Fibroblast of upper back skin (primary cell): ENCODE data around the gene SPATS2.
"Not testable (repeated sequence)": the region's sequence is repeated elsewhere in the genome, so short reads cannot be mapped to it uniquely, and the experiment has no call there.

Experiments used
- DNase-seq: peaks from one replicate; pipeline ENCODE4 v3.0.0-alpha.2; 2013

Gene SPATS2

DNA sequence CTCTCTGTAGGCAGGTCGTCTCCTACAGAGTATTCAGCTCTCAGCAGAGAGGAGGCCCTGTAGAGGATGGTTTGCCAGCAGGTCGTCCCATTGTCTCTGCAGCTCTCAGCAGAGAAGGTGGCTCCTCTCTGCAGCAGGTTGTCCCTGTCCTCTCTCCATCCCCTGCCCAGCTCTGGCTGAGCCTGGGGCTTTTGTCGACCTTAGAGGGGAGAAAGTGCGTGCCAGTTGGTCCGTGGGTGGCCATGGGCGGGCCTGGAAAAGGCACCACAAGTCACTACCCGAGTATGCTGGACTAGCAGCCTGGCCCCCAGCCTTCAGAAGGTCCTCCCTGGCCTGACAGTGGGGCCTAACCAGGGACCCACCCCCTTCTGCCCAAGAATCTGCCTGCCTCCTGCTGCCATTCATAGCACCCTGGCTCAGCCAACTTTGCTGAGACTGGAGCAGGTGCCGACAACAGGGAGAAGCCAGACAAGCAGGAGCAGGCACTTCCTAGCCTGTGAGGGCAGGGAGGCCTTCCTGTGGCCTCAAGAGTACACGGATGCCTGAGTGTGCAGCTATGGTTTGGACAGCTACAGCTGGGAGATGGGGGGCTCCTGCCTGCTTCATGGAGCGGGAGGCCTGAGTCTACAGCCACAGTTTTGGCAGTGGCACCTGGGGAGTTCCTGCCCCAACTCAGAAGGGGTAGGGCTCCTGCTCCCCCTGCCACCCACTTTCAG is 111.8 kb downstream of the SPATS2 start:
- DNase-seq: no peak

DNA sequence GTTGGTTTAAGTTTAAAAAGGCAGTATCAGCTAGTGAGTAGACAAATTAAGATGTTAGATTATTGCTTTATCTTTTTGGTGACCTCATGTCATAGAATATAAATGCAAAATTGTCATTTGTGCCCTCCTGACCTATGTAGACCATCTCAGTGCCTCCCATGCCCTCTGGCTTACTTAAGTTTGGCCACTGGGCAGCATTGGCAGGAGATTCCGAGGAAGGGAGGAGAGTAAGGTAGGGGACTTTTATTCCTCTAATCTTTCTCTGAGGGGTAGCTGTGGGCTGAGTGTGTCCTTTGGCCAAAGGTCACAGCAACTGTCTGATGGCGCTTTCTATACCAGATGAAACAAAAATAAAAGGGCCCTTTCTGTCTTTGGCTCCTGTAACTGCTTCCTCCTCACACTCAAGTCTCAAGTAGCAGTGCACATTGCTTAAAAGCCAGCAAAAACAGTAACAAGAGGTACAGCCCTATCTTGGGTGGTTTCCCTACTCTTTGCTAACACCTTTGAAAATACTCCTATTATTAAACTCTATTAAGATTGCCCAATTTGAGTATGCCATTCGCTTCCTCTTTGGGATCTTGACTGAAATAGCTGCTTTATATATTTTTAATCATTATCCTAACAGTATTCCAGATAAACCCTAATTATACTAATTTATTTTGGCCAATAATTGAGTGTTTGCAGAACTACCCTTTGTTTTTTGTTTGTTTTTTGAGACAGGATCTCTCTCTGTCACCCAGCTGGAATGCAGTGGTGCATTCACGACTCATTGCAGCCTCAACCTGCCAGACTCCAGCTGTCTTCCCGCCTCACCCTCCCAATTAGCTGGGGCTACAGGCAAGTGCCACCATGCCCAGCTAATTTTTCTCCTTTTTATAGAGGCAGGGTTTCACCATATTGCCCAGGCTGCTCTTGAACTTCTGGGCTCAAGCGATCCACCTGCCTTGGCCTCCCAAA is 115.1 kb downstream of the SPATS2 start:
- DNase-seq: no peak

DNA sequence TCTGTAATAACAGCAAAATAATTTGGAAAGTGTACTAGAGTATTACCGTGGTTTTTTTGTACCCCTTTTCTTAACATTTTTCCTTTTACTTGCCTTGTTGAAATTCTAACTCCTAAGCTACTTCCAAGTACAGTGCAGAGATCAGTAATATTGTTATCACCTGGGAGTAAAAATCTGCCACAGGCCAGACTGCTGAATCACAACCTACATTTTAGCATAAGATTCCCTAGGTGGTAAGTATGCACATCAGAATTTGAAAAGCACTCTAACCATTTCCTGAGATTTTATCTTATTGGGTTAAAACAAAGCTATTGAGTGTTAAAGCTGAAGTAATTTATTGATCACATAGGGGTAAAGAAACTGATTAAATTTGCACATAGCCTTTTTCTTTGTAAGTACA is 116.4 kb downstream of the SPATS2 start:
- peak; percentile 27 for DNase-seq

DNA sequence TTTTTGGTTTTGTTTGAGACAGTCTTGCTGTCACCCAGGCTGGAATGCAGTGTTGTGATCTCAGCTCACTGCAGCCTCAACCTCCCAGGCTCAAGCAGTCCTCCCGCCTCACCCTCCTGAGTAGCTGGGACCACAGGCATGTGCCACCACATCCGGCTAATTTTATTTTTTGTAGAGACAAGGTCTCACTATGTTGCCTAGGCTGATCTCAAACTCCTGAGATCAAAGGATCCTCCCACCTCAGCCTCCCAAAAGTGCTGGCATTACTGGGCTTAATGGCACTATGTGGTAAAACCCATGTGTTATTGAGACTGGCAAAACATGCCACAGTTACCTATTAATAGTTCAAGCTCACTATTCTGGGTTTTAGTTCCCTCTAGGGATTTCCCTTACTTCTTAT is 120.3 kb downstream of the SPATS2 start:
- no peak for DNase-seq

DNA sequence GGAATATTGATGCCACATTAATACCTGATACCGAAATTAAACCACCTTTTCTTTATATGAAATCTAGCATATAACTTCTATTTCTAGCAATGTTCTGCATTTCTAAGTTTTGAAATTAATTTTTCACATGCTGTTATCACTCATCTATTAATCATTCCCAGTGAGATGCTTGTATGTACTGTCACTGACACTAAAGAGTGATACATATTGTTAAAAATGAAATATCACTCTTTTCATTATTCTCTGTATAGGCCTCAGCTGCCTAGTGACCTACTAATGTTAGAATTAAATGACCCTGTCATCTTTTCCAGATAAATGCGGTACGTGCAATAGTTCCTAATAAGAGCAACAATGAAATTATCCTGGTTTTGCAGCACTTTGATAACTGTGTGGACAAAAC is 121.9 kb downstream of the SPATS2 start:
- no peak for DNase-seq

DNA sequence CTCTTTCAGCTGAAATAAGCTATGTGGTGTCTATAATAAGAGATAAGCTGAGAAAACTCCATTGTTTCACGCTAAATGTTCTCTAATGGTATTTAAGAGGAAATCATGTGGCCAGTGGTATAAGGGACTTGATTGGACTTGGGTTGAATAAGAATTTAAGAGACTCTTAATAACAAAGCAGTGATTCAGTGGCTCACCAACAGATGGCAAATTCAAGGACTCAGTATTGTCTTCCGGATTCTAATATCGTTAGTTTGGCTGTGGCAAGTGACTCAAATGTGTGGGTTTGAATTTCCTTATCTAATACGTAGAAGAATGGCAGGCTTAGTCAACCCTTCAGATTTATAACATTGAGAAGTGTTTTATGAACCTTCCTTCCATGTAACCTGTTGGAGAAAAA is 122.5 kb downstream of the SPATS2 start:
- peak; percentile 45 for DNase-seq

DNA sequence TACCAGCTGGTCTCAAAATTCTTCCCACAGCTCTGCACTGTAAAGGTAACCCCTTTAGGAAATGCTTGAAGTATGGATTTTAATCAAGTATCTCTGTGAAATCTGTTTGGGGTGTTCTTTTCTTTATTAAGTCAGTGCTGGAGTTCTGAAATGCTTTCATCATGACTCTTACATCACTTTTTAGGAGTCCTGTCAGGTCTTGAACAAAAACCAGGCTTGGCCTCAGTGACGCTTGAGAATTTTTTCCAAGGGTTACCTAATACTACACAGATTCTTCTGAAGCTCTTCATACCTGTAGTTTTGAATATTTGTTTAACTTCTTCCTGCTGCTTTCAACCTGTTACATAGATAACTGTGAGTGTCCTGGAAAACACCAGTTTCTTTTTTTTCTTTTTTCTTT is 124.6 kb downstream of the SPATS2 start:
- no peak for DNase-seq

DNA sequence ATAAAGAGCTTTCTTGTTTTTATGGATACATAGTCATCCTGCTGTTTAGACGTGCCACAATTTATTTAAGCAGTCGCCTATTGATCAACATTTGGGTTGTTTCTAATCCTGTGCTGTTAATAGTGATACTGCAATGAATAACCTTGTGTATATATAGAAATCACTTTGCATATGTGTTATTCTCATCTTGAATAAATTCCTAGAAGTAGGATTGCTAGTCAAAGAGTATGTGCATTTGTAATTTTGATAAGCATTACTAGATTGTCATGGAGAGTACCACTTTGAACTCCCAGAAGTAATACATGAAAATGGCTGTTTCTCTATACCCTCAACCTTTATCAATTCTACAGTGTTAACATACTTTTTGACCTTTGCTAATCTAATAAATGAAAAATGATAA is 126.6 kb downstream of the SPATS2 start:
- DNase-seq: no peak

DNA sequence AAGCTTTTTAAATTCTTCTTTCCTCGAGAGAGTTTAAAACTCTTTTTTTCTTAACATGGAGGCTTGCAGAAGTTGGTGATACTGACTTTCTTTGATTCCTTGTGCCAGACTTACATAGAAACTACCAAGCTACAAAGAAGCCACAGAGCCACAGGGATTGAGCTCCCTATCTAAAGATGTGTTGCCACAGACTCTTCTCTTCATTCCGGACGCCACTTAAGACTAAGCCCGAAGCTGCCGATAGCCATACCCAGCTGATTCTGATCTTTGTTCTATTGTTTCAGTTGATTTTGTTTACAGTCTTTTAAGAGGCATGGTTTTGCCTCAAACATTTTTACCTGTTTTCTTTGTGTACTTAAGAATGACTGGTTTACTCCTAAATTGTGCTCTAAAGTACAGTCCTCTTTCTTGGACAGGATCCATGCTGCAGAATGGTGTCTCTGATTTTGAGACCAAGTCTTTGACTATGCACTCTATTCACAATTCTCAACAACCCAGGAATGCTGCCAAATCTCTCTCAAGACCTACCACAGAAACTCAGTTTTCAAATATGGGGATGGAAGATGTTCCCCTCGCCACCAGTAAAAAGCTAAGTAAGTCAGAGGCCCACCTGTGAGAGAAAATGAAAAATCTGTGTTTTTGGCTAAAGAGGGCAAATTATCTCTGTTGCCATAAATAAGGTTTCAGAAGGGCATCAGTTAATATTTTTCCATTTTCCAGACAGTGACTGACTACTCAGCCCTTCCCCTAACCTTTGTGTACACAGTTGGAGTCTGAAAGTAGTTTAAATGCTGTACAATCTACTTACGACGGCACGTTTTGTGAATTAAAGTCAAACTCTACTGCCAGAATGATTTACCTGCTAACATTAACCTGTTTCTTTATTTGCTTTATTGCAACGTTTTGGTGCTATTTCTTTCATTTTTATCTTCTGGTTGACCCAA is 129.4 kb downstream of the SPATS2 start:
- DNase-seq: no peak

DNA sequence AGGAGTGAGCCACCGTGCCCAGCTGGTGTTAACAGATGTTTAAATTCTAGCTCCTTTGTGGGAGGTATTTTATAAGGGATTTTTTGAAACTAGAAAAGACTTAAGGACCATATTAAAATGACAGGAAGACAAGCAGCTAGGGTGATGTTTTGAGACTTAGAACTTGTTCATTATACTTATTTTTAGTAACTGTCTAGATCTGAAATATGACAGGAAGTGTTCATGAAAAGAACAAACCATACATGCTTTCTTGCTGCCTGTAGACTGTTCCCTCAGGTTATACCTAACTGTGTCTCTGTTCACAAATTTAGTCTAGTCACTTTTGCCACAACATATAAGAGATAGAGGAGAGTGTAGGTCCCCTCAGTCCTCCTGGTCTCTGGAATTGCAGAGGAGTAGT is 134.6 kb downstream of the SPATS2 start:
- no peak for DNase-seq

DNA sequence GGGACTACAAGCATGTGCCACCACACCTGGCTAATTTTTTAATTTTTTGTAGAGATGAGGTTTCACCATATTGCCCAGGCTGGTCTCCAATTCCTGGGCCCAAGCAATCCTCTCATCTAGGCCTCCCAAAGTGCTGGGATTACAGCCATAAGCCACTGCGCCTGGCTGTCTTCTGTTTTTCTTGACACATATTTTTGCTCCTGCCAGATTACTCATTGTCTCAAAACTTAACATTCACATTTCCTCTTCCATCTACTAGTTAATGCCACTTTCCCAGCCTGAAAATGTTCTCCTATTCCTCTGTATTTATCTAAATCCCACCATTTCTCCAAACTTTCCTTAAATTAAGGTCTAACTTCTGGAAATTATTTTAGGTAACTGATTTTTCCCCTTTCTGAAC is 135.3 kb downstream of the SPATS2 start:
- DNase-seq: no peak

DNA sequence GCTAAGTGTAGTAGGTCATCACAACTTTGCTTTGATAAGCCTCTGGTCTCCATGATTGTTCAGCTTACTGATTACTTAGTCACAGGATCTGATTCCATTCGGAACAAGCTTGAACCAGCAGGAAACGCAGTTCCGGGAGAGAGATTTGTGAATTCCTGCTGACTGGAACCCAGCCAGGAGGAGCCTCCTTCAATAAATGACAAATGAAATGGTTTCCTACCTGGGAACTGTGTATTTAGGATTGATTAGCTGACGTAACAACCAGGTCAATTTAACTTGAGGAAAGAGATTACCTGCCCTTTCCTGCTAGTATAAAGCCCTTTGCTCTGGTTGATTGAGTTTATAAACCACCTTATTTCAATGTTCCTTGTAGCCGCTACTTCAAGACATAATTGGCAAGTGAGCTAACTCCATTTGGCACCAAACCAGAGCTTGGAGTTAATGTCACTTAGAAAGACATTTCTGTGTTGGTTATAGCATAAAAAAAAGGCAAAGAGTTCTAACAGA is 136.5 kb downstream of the SPATS2 start:
- DNase-seq: peak; percentile 57

DNA sequence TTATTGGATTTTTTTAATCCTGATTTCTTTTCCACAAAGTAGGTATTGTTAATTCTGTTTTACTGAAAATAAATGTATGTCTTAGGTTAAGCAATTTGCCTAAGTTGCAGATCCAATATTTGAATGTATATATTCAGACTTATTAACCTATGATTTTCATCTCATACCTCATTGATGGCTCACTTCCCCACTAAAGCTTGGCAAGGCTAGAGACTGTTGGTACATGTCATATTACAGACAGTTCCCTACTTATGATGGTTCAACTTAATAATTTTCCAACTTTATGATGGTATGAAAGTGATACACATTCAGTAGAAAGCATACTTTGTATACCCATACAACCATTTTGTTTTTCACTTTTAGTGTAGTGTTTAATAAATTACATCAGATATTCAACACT is 138.4 kb downstream of the SPATS2 start:
- peak; percentile 57 for DNase-seq

DNA sequence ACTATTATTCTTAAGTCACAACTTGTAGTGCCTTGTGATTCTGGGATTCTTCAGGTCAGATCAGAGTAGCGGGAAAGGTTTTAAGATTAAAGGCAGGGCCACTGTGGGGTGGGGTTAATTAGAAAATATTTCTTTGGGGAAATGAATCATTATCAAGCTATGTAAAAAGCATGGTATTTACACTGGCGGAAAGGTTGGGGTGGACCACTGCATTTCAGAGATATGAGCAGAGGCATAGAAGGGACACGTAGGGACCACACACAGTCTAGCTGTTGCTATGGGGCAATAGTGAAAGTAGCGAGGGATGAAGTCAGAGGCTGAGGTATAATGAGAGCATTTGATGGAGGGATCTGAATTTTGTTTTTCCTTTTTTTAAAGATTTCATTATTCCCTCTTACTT is 139.9 kb downstream of the SPATS2 start:
- peak; percentile 95 for DNase-seq

DNA sequence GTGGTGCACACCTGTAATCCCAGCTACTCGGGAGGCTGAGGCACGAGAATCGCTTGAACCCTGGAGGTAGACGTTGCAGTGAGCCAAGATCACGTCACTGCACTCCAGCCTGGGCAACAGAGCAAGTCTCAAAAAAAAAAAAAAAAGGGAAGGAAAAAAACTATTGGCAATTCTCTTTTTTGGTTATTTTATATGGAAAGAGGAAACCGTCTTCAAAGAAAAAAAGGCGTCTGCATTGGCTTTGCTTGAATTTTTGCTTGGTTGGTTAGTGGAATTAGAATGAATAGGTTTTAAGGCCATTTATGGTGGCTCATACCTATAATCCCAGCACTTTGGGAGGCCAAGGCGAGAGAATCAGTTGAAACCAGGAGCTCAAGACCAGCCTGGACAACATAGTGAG is 142.4 kb downstream of the SPATS2 start:
- DNase-seq: not testable (repeated sequence)

DNA sequence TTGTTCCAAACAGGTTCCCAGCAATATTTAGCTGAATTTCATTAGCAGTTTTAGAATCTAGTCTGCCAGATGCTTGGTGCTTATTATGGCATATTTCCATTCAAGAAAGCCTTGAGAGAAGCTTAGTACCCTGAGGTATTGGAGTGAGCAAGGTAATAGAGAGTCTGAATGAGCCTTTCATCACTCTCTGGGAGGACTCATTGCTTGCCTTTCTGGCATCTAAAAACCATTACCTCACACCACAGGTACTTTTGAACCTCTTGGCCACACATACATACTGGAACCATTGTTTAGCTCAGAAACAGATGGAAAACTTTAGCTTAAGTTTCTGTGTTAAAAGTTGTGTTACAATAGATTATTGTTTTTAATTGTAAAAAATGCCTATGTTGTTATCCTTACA is 144.1 kb downstream of the SPATS2 start:
- DNase-seq: no peak

DNA sequence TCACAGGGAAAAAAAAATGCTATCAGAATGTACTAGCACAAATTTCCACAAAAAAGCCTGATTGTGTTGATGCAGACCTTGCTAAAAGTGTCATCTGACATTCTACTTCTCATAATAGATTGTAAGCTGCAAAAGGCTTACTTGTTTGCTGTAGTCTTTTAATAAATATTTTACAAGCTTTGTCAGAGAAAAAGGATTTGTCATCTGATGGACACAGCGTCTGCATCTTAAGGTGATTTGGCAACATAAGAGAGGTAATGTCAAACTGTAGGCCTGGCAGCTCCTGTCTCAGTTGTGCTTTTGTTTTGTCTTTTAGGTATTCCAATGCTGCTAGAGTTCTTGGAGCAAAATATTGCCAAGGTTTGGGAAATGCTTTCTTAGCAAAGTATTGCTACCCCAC is 145.3 kb downstream of the SPATS2 start:
- DNase-seq: no peak

DNA sequence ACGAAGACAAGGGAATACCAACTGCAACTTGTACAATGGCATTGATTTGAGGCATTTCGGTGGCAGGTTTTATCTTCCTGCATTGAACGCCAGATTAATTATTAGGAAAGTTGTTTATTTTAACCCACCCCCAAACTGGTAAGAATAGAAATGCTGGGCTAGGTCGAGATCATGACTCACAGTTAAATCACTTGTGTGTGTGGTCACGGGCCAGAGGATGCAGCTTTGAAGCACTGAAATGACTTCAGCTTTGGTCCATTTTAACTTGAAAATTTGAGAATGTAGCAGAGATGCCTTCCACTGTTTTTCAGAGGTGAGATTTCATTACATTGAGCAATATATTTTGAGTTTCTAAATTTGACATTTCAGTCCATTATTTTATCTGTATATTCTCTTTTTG is 148.0 kb downstream of the SPATS2 start:
- DNase-seq: peak; percentile 82

DNA sequence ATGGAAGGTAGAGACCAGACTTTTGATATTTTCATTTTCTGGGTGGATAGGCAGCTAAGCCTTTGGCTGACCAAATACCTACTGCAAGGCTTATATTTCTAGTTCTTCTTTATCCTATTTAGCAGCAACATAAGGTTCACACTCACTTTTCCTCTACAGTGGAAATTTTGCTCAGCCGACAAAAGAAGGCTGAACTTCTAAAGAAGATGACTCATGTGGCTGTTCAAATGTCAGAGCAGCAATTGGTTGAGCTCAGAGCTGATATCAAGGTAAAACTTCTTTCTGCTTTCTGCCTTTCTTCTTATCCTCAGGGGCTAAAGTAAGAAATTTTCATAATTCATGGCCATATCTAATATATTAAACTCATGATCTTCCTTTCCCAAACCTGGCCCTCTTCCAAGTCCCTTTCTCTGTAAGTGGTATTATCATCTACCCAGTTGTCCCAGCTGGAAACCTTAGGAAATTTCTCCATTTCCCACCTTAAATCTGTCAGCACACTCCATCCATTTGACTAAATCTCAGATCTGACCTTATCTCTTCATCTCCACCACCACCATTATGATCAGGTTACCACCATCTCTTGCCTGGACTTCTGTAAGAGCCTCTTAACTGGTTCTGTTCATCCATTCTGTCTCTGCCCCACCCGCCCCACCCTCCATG is 151.8 kb downstream of the SPATS2 start:
- DNase-seq: peak; percentile 26

DNA sequence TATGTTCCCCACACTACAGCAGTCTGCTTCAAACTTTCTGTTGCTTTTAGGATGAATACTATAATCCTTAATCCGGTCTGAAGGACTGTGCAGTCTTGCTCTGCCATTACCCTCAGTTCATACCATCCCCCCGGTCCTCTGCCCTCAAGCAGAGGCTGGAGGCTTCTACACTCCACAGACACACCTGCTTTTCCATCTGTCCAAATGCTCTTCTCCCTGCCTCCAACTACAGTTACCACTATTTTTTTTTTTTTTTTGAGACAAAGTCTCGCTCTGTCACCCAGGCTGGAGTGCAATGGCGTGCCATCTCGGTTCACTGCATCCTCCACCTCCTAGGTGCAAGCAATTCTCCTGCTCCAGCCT is 152.3 kb downstream of the SPATS2 start:
- no peak for DNase-seq

DNA sequence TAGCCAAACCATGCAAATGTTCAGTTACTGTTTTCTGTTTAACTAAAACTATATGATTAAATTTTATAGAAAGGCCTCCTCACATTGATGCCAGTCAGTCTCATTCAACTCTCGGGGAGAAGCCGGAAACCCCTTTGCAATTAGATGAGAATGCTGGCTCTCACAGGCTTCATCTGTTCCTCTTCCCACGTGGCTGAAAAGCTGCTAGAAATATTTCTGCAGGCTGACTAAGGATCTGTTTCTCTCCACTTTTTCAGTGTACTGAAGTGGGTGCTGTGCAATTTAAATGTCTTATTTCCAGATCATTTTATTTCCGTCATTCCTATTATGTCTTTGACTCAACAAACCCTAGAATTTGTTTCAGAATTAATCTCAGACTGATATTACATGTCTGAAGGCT is 154.1 kb downstream of the SPATS2 start:
- DNase-seq: no peak

DNA sequence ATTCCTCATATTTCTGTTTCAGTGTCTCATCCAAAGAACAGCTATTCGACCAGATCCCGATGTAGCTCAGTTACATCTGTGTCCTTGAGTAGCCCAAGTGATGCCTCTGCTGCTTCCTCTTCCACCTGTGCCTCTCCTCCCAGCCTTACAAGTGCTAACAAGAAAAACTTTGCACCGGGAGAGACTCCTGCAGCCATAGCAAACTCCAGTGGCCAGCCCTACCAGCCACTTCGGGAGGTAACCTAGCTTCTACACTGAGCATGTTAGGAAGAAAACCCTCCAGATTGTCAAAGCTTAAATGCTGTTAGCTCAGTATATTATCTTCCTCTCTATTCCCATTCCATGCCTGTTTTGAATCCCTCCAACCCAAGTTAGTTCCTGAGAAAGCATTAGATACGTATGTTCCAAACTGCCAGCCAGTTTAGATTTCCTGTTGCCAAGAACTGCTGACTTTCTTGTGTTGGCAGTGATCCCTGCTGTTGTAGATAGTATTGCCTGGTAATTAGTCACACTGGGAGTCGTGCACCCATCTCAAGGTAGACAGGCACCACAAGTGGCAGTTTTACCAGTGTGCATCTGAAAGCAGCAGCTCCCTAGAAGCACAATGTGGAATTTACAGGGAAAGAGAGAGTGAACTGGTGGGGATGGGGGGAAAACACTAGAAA is 157.5 kb downstream of the SPATS2 start:
- DNase-seq: no peak
